ENCODE measurements around the gene LDHAL6A.

The LDHAL6A gene

DNA sequence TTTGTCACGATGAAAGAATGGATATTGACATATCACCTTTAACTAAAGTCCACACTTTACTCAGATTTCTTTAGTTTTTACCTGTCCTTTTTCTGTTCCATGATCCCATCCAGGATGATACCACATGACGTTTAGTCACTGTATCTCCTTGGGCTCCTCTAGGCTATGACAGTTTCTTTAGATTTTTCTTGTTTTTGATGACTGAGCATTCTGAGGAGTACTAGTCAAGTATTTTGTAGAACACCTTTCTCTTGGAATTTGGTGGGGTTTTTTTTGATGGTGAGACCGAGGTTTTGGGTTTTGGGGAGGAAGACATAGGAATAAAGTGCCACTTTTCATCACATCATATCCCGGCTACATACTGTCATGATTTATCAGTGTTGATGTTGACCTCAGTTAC is 4.0 kb downstream of the LDHAL6A start:
- H3K4me1 ChIP-seq (ENCODE audit: insufficient read depth, low read length, severe bottlenecking): no peaks in the 10 kb centered on the region
- TF ChIP-seq, protein P1, sequence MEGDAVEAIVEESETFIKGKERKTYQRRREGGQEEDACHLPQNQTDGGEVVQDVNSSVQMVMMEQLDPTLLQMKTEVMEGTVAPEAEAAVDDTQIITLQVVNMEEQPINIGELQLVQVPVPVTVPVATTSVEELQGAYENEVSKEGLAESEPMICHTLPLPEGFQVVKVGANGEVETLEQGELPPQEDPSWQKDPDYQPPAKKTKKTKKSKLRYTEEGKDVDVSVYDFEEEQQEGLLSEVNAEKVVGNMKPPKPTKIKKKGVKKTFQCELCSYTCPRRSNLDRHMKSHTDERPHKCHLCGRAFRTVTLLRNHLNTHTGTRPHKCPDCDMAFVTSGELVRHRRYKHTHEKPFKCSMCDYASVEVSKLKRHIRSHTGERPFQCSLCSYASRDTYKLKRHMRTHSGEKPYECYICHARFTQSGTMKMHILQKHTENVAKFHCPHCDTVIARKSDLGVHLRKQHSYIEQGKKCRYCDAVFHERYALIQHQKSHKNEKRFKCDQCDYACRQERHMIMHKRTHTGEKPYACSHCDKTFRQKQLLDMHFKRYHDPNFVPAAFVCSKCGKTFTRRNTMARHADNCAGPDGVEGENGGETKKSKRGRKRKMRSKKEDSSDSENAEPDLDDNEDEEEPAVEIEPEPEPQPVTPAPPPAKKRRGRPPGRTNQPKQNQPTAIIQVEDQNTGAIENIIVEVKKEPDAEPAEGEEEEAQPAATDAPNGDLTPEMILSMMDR (IDR thresholded peaks at IDR 0.05; ENCODE audit: low read length): no peak
- no peak for TF ChIP-seq EZH2 (IDR thresholded peaks at IDR 0.05; ENCODE audit: borderline replicate concordance, low read length)

DNA sequence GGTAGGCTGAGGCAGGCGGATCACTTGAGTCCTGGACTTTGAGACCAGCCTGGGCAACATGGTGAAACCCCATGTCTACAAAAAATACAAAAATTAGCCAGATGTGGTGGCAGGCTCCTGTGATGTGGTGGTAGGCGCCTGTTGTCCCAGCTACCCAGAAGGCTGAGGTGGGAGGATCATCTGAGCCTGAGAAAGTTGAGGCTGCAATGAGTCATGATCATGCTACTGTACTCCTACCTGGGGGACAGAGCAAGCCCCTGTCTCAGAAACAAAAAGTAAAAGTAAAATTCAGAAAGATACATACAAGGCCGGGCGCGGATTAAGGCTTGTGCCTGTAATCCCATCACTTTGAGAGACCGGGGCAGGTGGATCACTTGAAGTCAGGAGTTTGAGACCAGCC is 6.3 kb downstream of the LDHAL6A start:
- TF ChIP-seq EZH2 (IDR thresholded peaks at IDR 0.05; ENCODE audit: borderline replicate concordance, low read length): no peak
- TF ChIP-seq, protein P1 (IDR thresholded peaks at IDR 0.05; ENCODE audit: low read length): no peak
- no peaks in the 10 kb centered on the region for H3K79me2 ChIP-seq (ENCODE audit: insufficient read depth, low read length)
- no peaks in the 10 kb centered on the region for H3F3A ChIP-seq (ENCODE audit: insufficient read depth, low read length)

More for the DNA sequence above, 4.0 kb downstream of the LDHAL6A start:
- Histone ChIP-seq H3K27ac (ENCODE audit: low read depth, low read length, poor library complexity, severe bottlenecking) (no peak overlapping the region), H2AFZ (ENCODE audit: low read length) (no peak overlapping the region), H3K27me3 (ENCODE audit: insufficient read depth, low read length) (no peaks in the 10 kb centered on the region), H3K9me2 (ENCODE audit: low read depth, low read length) (no peaks in the 10 kb centered on the region), H3K9me3 (ENCODE audit: low read length) (no peaks in the 10 kb centered on the region), H3K9ac (ENCODE audit: low read length) (no peak overlapping the region), H3K36me3 (ENCODE audit: insufficient read depth, low read length) (no peaks in the 10 kb centered on the region), H3K4me2 (ENCODE audit: low read length) (no peak overlapping the region), H4K20me1 (ENCODE audit: insufficient read depth, low read length) (no peaks in the 10 kb centered on the region), H3K79me2 (ENCODE audit: insufficient read depth, low read length) (no peaks in the 10 kb centered on the region), H3F3A (ENCODE audit: insufficient read depth, low read length) (no peaks in the 10 kb centered on the region), H3K4me3 (ENCODE audit: low read depth, low read length, poor library complexity, severe bottlenecking) (no peak overlapping the region)

DNA sequence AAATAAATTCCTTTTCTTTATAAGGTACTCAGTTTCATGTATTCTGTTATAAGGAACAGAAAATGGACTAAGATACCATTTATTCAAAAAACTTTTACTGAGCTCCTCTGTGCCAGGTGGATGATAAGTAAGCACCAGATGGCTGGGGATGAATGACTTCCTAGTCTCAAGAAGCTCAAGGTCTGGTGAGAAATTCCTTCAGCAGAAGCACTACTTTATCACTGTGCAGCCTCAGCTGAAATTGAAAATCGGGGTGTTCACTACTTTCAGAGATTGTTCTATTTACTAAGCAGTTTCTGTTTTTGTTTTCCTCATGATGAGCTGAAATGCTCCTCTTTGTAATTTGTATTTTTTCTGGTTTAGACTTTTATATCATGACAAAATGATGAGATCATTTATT is 7.8 kb downstream of the LDHAL6A start:
- H3K4me1 ChIP-seq (ENCODE audit: insufficient read depth, low read length, severe bottlenecking): no peaks in the 10 kb centered on the region
- H3K4me3 ChIP-seq (ENCODE audit: low read depth, low read length, poor library complexity, severe bottlenecking): no peak overlapping the region
- H3K36me3 ChIP-seq (ENCODE audit: insufficient read depth, low read length): no peaks in the 10 kb centered on the region
- no peak overlapping the region for H3K9ac ChIP-seq (ENCODE audit: low read length)
- no peak overlapping the region for H2AFZ ChIP-seq (ENCODE audit: low read length)
- H3K4me2 ChIP-seq (ENCODE audit: low read length): no peak overlapping the region
- no peaks in the 10 kb centered on the region for H3K9me3 ChIP-seq (ENCODE audit: low read length)
- H3K9me2 ChIP-seq (ENCODE audit: low read depth, low read length): no peaks in the 10 kb centered on the region
- H4K20me1 ChIP-seq (ENCODE audit: insufficient read depth, low read length): no peaks in the 10 kb centered on the region
- no peaks in the 10 kb centered on the region for H3K27me3 ChIP-seq (ENCODE audit: insufficient read depth, low read length)
- no peak for TF ChIP-seq EZH2 (IDR thresholded peaks at IDR 0.05; ENCODE audit: borderline replicate concordance, low read length)
- TF ChIP-seq, protein P1 (IDR thresholded peaks at IDR 0.05; ENCODE audit: low read length): no peak
- no peaks in the 10 kb centered on the region for H3F3A ChIP-seq (ENCODE audit: insufficient read depth, low read length)
- H3K27ac ChIP-seq (ENCODE audit: low read depth, low read length, poor library complexity, severe bottlenecking): no peak overlapping the region
- H3K79me2 ChIP-seq (ENCODE audit: insufficient read depth, low read length): no peaks in the 10 kb centered on the region

More for the DNA sequence above, 6.3 kb downstream of the LDHAL6A start:
- no peak overlapping the region for H3K4me2 ChIP-seq (ENCODE audit: low read length)
- H3K9me3 ChIP-seq (ENCODE audit: low read length): no peaks in the 10 kb centered on the region
- no peak overlapping the region for H3K27ac ChIP-seq (ENCODE audit: low read depth, low read length, poor library complexity, severe bottlenecking)
- no peaks in the 10 kb centered on the region for H3K27me3 ChIP-seq (ENCODE audit: insufficient read depth, low read length)
- no peaks in the 10 kb centered on the region for H3K36me3 ChIP-seq (ENCODE audit: insufficient read depth, low read length)
- no peak overlapping the region for H2AFZ ChIP-seq (ENCODE audit: low read length)
- H3K4me3 ChIP-seq (ENCODE audit: low read depth, low read length, poor library complexity, severe bottlenecking): no peak overlapping the region
- H3K9me2 ChIP-seq (ENCODE audit: low read depth, low read length): no peaks in the 10 kb centered on the region
- no peaks in the 10 kb centered on the region for H3K4me1 ChIP-seq (ENCODE audit: insufficient read depth, low read length, severe bottlenecking)
- H3K9ac ChIP-seq (ENCODE audit: low read length): no peak overlapping the region
- no peaks in the 10 kb centered on the region for H4K20me1 ChIP-seq (ENCODE audit: insufficient read depth, low read length)

Measured in OCI-LY1 (cell line).